Measurements from ENCODE around the gene COPZ1.
A peak's percentile ranks its signal among the peaks of the same experiment; 100 is the strongest.

The COPZ1 gene

GRCh38 chr12:54358191-54358944 lies 33.4 kb downstream of the COPZ1 start:
- DNase-seq = peak in 18 of 51 donors; percentile 14 to 58 (median 29)

DNA sequence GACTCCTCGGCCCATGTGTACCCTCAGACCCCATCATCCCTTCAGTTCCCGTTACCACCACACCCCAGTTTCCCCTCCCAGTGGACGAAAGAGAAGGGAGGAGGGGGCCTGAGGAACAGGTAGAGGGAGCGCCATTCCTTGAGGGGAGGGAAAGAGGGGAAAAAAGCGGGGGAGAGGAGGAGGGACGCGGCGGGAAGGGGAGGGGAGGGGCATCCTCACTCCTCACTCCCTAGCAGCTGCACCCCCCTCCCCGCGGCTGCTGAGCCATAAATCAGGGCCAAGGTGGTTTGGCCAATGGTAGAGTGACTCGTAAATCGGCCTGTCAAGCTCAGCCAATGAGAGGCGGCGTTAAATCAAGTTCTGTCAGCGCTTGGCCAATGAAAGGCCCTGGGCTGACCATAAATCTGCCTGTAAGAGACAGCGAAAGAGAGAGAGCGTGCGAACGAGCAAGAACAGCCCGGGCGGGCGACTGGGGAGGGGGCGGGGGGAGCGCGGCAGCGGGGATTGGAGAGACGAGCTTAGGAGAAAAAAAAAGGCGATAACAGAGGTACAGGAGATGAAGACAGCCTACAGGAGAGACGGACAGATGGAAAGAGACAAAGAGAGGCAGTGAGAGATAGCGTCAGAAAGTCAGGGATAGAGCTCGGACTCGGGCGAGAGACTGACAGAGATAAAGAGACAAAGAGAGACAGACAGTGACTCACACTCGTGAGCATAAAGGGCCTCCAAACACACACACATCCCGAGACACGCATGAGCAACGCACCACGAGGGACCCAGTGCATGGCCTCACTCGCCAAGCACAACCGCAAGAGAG lies 34.2 kb downstream of the COPZ1 start:
- peak; percentile 62 to 99 (median 95) for DNase-seq

DNA sequence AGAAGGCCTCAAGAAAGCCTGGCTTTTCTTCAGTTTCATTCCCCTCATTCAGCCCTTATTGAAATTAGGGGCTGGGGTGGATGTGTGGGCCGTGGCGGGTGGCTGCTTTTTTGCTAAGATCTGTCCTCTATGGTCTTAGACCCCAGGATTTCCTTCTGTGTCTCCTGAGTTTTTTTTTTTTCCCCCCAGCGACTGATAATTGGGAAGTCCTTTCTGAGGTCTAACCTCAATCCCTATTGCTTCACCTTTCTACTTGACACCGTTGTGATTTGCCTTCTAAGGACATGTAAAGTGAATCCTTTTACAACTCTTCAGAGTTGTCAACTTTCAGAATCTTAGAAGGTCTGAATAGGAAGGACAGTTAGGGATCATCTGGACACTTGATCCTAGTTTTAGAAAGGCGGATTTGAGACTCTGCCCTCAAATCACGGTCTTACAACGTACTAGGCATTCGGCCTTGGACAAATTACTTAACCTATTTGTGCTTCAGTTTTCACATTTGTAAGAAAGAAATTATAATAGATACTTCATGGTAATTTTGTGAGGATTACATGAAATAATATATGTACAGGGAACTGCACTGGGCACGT lies 34.9 kb downstream of the COPZ1 start:
- no peak for DNase-seq

DNA sequence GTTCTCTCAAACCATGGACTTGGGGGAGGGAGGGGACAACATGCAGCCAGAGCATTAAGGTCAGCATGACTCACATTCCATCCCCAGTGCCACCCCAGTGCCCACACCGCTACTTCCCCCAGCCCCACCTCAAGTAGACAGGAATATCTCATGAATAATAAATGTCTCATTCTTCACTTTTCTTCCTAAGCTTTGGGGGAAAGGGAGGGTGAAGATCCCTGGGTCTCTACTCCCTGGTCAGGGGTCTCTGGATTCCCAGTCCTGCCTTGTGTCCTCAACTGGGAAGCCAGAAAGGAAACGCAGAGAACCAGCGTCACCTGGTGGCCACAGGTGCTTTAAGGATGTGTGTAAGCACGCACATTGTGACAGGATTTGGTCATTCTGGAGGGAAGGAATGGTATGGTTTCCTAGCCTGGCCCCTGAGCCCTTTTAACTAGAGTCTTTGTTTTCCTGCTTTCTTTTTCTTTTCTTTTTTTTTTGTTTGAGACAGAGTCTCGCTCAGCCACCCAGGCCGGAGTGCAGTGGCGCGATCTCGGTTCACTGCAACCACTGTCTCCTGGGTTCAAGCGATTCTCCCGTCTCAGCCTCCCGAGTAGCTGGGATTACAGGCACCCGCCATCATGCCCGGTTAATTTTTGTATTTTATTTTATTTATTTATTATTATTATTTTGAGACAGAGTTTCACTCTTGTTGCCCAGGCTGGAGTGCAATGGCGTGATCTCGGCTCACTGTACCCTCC lies 36.0 kb downstream of the COPZ1 start:
- DNase-seq = peak in 39 of 51 donors; percentile 12 to 86 (median 64)

GRCh38 chr12:54363047-54363446 lies 38.1 kb downstream of the COPZ1 start:
- no peak for DNase-seq

GRCh38 chr12:54363618-54364017 lies 38.7 kb downstream of the COPZ1 start:
- DNase-seq = no peak

GRCh38 chr12:54364413-54364812 lies 39.5 kb downstream of the COPZ1 start, which contains the start of gene GPR84:
GPR84 (minus strand) TSS chr12:54364486; CDS start chr12:54363851, 635 bp downstream.
- DNase-seq = no peak

- no peak for DNase-seq
Observed at GRCh38 chr12:54368025-54368708, 43.2 kb downstream of the COPZ1 start.

DNA sequence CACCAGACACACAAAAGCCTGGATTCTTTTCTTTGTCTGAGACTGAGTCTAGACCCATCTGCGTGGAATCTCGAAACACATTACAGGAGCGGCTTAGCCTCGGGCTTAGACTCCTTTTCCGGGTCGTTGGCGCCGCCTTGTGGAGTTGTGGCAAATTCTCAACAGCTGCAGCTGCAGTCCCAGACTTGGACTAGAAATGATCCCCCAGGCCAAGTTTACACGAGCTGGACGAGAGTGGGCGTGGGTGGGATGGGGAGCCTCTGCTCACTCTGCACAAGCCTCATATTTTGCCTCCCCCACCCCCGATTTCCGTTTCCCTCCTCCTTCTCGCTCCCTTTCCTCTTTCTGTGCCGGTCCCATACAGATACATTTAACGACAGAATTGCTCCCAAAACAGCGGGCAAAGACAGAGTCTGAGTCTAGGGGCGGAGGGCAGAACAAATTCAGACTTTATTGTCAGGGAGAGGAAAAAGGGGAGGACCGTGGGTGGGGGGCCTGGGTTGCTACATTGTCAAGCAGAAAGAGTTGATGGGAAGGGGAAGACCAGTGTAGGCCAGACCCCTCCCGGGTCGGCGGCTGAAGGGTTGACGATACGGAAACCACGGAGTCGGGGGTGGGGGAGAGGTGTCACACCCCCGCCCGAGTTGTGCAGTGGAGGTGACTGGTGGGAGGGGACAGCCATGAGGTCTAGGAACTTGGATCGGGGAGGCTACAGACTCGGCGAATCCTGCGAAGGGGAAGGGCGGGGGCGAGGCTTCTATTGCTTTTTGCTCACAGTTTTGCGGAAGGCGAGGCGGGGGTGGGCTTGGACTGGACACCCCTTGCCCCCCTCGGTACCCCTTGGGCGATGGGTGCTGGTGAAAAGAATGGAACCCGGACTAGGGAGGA lies 44.0 kb downstream of the COPZ1 start:
- peak in 48 of 51 donors; percentile 19 to 93 (median 74) for DNase-seq

DNA sequence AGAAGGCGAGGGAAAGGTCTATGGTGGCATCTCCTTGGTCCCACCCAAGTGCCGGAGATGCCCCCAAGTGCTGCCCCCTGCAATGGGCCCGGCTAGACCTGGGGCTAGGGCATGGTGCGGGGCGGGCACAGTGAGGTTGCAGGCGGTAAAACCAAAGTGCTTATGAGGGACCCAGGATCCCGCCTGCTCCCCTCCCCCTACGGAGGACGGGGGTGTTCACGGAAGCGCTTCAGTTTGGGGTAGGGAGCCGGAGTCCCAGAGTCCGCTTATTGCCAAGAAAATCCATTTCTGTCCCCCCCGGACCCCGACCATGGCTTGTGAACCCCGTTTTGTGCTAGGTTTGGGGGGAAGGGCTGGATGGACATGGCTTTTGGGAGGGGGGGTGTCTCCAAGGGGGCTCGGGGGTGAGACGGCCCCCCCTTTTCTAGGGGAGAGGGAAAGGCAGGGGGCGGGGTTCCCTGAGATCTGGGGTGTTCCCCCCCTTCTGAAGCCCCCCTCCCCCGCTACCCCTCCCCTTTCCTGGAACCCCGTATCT lies 44.7 kb downstream of the COPZ1 start:
- DNase-seq = no peak

- peak in 49 of 51 donors; percentile 26 to 84 (median 70) for DNase-seq
Observed at GRCh38 chr12:54370171-54370730, 45.3 kb downstream of the COPZ1 start.

- peak in 17 of 51 donors; percentile 20 to 66 (median 43) for DNase-seq
Observed at GRCh38 chr12:54371328-54372112, 46.6 kb downstream of the COPZ1 start.

DNA sequence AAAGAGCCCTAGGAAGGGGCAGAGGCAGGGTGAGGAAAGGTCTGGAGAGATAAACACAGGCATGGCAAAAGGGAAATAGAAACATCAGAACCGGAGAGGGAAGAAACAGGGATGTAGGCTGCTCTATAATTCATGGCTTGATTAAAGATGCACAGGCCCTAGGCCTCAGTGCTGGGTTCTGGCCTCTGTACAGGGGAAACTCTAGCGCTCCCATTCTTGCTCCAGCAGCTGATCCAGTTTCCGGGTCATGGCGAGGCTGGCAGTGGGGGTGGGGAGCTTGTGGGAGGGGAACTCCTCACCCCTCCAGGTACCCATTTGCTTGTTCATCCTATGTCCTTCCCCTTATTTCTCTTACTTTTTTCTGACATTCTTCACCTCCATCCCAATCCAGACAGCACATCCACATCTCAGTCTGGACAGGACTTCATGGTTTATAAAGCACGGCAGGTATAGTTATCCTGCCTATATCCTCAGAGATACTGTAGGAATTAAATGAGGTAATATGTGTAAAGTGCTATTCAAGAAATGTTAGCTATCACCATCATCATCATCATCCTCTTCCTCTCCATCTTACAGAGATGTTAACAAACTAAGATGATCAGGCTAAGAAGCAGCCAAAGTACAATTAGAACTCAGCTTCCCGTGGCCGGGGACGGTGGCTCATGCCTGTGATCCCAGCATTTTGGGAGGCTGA lies 47.3 kb downstream of the COPZ1 start:
- DNase-seq = peak in 1 of 51 donors; percentile 16

GRCh38 chr12:54373649-54374561 lies 49.0 kb downstream of the COPZ1 start:
- no peak for DNase-seq

DNA sequence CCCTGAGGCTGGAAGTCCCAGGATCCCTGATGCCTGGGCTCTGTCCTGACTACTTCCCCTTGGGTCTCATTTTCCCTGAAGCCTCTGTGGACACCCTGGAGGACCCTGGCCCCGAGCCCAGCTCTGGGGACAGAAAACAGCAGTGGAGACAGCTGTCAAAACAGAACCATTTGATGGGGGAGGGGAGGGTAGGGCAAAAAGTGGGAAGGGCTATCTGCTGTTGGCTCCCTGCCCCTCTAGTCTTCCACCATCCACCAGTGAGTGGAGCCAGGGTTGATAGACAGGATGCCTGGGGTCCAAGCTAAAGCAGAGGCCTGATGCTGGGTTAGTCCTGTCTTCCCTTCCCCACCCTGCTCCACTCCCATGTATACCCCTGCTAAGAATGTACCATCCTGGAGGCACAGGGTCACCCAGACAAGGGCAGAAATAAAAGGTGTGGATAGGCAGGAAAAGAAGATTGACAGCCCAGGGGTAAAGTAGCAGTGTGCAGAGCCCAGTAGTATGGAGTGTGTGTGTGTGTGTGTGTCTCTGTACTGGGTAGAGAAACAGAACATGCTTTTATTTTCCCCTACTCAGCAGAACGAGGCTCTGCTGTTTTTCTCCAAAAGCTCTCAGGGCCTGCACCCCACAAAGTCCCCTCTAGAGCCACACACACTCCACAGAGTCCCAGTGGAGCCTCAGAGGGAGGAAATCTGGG lies 49.8 kb downstream of the COPZ1 start:
- DNase-seq = peak in 2 of 51 donors; percentile 16 to 17

- DNase-seq = no peak
Observed at GRCh38 chr12:54375259-54375579, 50.3 kb downstream of the COPZ1 start.

All from hypothalamus (tissue), 51 donors.